Measurements from ENCODE around the gene PRSS2.
"Not testable (repeated sequence)": the region's sequence is repeated elsewhere in the genome, so short reads cannot be mapped to it uniquely, and the experiment has no call there.

DNA sequence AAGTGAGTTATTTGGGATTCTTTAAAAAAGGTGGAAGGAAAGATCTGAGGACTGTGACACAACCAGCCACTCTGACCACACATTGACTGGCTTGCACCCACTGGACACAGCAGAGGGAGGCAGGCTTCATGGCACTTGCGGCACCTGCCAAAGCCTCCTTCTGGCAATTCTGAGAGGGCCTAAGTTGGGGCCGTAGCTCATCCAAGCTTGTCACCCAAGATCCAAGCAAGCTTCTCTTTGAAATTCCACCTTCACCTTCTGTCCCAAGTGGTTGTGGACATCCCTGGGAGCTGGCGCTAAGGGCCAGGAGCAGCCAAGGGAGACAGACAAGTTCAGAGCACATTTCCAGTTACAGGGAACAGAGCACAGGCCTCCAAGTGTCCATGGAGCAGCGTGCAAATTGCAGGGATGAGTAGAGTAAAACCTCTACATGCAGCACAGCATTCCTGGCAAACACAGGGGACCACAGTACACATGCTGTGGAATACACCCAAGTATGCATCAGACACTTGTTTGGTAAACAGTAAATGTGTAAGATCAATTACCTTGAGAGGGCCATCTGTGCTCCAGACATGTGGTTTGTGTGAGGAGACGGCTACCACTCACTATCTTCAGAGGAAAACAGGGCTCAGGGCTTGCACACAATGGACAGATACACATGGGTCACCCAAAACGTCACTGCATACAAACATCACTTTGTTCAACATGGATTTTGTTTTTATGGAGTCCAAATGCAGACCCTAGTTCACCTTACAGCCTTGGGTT, 4.8 kb downstream of the PRSS2 start:
- TF ChIP-seq POLR2A (IDR thresholded peaks at IDR 0.05): not testable (repeated sequence)
- TF ChIP-seq, protein P1, sequence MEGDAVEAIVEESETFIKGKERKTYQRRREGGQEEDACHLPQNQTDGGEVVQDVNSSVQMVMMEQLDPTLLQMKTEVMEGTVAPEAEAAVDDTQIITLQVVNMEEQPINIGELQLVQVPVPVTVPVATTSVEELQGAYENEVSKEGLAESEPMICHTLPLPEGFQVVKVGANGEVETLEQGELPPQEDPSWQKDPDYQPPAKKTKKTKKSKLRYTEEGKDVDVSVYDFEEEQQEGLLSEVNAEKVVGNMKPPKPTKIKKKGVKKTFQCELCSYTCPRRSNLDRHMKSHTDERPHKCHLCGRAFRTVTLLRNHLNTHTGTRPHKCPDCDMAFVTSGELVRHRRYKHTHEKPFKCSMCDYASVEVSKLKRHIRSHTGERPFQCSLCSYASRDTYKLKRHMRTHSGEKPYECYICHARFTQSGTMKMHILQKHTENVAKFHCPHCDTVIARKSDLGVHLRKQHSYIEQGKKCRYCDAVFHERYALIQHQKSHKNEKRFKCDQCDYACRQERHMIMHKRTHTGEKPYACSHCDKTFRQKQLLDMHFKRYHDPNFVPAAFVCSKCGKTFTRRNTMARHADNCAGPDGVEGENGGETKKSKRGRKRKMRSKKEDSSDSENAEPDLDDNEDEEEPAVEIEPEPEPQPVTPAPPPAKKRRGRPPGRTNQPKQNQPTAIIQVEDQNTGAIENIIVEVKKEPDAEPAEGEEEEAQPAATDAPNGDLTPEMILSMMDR (IDR thresholded peaks at IDR 0.05): not testable (repeated sequence)

Data from transverse colon (tissue), 3 donors.